GM12878 (cell line): ENCODE measurements around the gene HMCN1. TPM values are rescaled to one million over a fixed set of nuclear protein-coding genes. Genes with fewer than 3 reads are reported as not detected.

Source experiments
- ATAC-seq: fragments of 200-7000 bp; cut with Tn5 transposase; 3 replicates; pipeline ENCODE4 v1.9.1; 2020; ENCODE audit warnings: mild to moderate bottlenecking, moderate library complexity
- BruUV-seq: library from RNA; stranded (reverse); fragments of 400-500 nt; replicated peaks from 2 replicates; lab custom pipeline; 2021; lab: Mats Ljungman, UMichigan
- CTCF ChIA-PET: fragments of 300-600 bp; sonication (Branson Sonifier 250); formaldehyde crosslinking; extraction: SDS; loops from one replicate; lab custom pipeline; 2021; ENCODE audit warnings: inconsistent platforms; lab: Yijun Ruan, JAX
- POLR2A ChIA-PET: fragments of 350-600 bp; formaldehyde crosslinking; extraction: SDS; loops from one replicate; lab custom pipeline; 2021; ENCODE audit warnings: inconsistent platforms; lab: Charles Lee
- RAD21 ChIA-PET: fragments of 300-600 bp; sonication (Branson Sonifier 250); formaldehyde crosslinking; loops from one replicate; lab custom pipeline; 2023; ENCODE audit warnings: antibody characterized with exemption; ENCODE audit not compliant: unreplicated experiment; lab: Charles Lee
- SMC1A ChIA-PET: fragments of 300-600 bp; sonication (Branson Sonifier 250); formaldehyde crosslinking; loops from one replicate; lab custom pipeline; 2023; ENCODE audit not compliant: unreplicated experiment, uncharacterized antibody; lab: Charles Lee
- DNase-seq: peaks from one replicate; pipeline ENCODE4 v3.0.0-alpha.2; 2011; ENCODE audit warnings: low read depth, low spot score
- FAIRE-seq: peaks from 3 replicates; lab custom pipeline; 2011; peaks lifted over from hg19 to GRCh38; lab: Jason Lieb, UNC
- H2AFZ ChIP-seq: 2 replicates; pipeline ENCODE4 v1.6.0; 2011; ENCODE audit warnings: low read depth, low read length, control low read depth; ENCODE audit not compliant: control insufficient read depth
- H3K27ac ChIP-seq: 2 replicates; pipeline ENCODE4 v1.5.1; 2011; ENCODE audit warnings: control low read depth; ENCODE audit not compliant: control insufficient read depth, insufficient read depth
- H3K27me3 ChIP-seq, 2 experiments: replicated peaks in 1 of 2; 2 replicates each; pipeline versions ENCODE4 v1.6.0 to v1.6.1; 2011; ENCODE audit warnings: low read length in 1 of 2; ENCODE audit not compliant: control insufficient read depth in 2 of 2, insufficient read depth in 2 of 2
- H3K36me3 ChIP-seq, 2 experiments: 2 replicates each; pipeline ENCODE4 v1.5.1; 2011; ENCODE audit warnings: low read length in 1 of 2; ENCODE audit not compliant: control insufficient read depth in 2 of 2, insufficient read depth in 2 of 2
- H3K4me1 ChIP-seq: 2 replicates; pipeline ENCODE4 v1.6.1; 2011; ENCODE audit warnings: mild to moderate bottlenecking, low read length, moderate library complexity, mixed read lengths; ENCODE audit not compliant: control insufficient read depth, insufficient read depth
- H3K4me2 ChIP-seq: 2 replicates; pipeline ENCODE4 v1.6.0; 2011; ENCODE audit warnings: control low read depth; ENCODE audit not compliant: control insufficient read depth, insufficient read depth
- H3K4me3 ChIP-seq: fragments of 200-600 bp; sonication (generic); 2 replicates; pipeline ENCODE4 v1.5.1; 2016
- H3K79me2 ChIP-seq: 2 replicates; pipeline ENCODE4 v1.6.0; 2011; ENCODE audit warnings: low read length; ENCODE audit not compliant: control insufficient read depth, insufficient read depth
- H3K9ac ChIP-seq: 2 replicates; pipeline ENCODE4 v1.8.0; 2011; ENCODE audit warnings: low read length, control low read depth, mixed read lengths; ENCODE audit not compliant: control insufficient read depth, insufficient read depth
- H3K9me3 ChIP-seq: replicated peaks from 3 replicates; pipeline ENCODE4 v1.5.1; 2011; ENCODE audit warnings: mild to moderate bottlenecking, low read length; ENCODE audit not compliant: control insufficient read depth, insufficient read depth
- H4K20me1 ChIP-seq: 2 replicates; pipeline ENCODE4 v1.6.0; 2011; ENCODE audit not compliant: control insufficient read depth, insufficient read depth
- BCL11A ChIP-seq: IDR thresholded peaks from 2 replicates; pipeline ENCODE4 v1.6.1; 2011; ENCODE audit warnings: low read depth, low read length
- CREM ChIP-seq: IDR thresholded peaks from 2 replicates; pipeline ENCODE4 v1.6.1; 2014; ENCODE audit warnings: antibody characterized with exemption, low read depth
- ESRRA ChIP-seq: IDR thresholded peaks from 2 replicates; pipeline ENCODE4 v1.6.1; 2012; ENCODE audit warnings: mild to moderate bottlenecking, low read length, improper control_type of control experiment
- HDAC6 ChIP-seq: fragments of 200-600 bp; sonication (generic); IDR thresholded peaks from one replicate; pipeline ENCODE4 v1.8.0; 2017; ENCODE audit warnings: antibody characterized with exemption; ENCODE audit not compliant: unreplicated experiment
- NR2C1 ChIP-seq: fragments of 450-650 bp; IDR thresholded peaks from 2 replicates; pipeline ENCODE4 v1.6.1; 2017; ENCODE audit warnings: antibody characterized with exemption, mild to moderate bottlenecking, moderate library complexity
- POU2F2 ChIP-seq: IDR thresholded peaks from 3 replicates; pipeline ENCODE4 v1.6.1; 2011; ENCODE audit warnings: low read depth, mild to moderate bottlenecking, low read length, borderline replicate concordance
- RELA ChIP-seq: fragments of 450-650 bp; IDR thresholded peaks from 2 replicates; pipeline ENCODE4 v1.8.0; 2014; ENCODE audit warnings: borderline replicate concordance; ENCODE audit not compliant: partially characterized antibody
- RFX5 ChIP-seq: IDR thresholded peaks from 2 replicates; pipeline ENCODE4 v1.6.1; 2011; ENCODE audit warnings: low read depth, low read length, improper control_type of control experiment
- YY1 ChIP-seq: IDR thresholded peaks from 2 replicates; pipeline ENCODE4 v1.6.1; 2011; ENCODE audit warnings: low read depth, mild to moderate bottlenecking, low read length
- WGBS: methylation state at CpG from one replicate; pipeline ENCODE4 v1.1.6; 2016; ENCODE audit warnings: low lambda C conversion rate; ENCODE audit not compliant: insufficient replicate concordance, insufficient coverage; ENCODE audit errors: missing lambda C conversion rate; 5-methylcytosine and 5-hydroxymethylcytosine counted together
- in situ Hi-C: fragments of 300-500 bp; cut with MboI; formaldehyde crosslinking; loops from 9 replicates; pipeline ENCODE4 v1.14.3; 2018; ENCODE audit warnings: mixed read lengths
- intact Hi-C: fragments of 100-400 bp; cut with micrococcal nuclease; formaldehyde crosslinking; loops from one replicate; pipeline ENCODE4 v1.14.2; 2022; ENCODE audit not compliant: unreplicated experiment
- polyA plus RNA-seq, 11 experiments: library from polyadenylated mRNA; depleted of rRNA in 4 of 11; unstranded in 6 of 11; stranded (reverse) in 5 of 11; fragments of >200 nt; fragmentation: Nextera tagmentation in 4 of 11; fragmentation: Illumina TruSeq in 1 of 11; extraction: Ambion mirVana in 4 of 11; extraction: Trizol in 1 of 11; gene quantifications; 1 replicate in 1 of 11; 2 replicates in 10 of 11; pipeline versions ENCODE4 v1.2.1 to v1.2.3, GENCODE V29; 2011 to 2016; ENCODE audit warnings: inconsistent platforms in 2 of 11, missing spikeins in 2 of 11, low read depth in 1 of 11
- total RNA-seq, 4 experiments: library from RNA; depleted of rRNA in 3 of 4; stranded (reverse); fragments of >200 nt in 3 of 4; fragmentation: Illumina TruSeq in 1 of 4; extraction: Trizol in 1 of 4; gene quantifications; 2 replicates each; pipeline versions ENCODE4 v1.2.1 to v1.2.3, GENCODE V29; 2013 to 2021
- TF ChIP-seq, protein P1 (sequence below): IDR thresholded peaks from 2 replicates; pipeline ENCODE4 v1.6.1; 2011; ENCODE audit warnings: mild to moderate bottlenecking, low read depth, low read length, moderate library complexity; ENCODE audit not compliant: insufficient replicate concordance

HMCN1 gene
- total and polyA plus RNA-seq, 10 of the 15 experiments (the other 5 are each of a cell fraction or from before 2014, with no cell fraction given), result under 0.01 to 0.07 TPM; not detected in 8

DNA sequence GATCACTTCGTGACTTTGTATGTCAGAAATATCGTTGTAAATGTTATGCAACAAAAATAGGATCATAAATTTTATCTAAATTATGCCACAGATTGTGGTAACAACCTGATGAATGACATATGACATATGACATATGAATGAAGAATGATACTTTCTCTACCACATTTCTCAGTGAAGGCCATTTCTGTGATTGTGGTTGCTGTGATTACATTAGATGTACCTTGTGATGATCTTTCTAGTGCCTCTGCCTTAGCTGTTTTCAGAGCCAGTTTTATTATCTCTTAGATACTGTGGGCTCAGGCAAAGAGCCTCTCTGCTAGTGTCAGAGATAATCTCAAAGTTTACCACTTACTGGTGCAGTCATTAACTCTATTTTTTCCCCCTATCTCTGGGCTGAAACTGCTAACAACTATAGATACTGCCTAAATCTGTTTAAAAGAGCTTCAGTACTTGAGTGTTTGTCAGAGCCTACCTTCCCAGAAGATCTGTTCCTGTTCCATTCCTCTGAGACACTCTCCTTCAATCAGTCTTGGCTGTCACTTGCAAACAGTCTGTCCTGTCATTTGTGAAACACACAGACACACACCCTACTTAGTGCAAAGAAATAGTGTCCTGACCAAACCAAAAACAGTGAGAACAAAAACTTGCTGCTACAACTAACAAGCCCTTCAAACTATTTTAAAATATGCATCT lies 55.5 kb downstream of the HMCN1 start:
- H3K79me2 ChIP-seq, result no peaks in the 10 kb centered on the region
- WGBS, result 23% methylated on average over 2 of the region's 2 CpGs
- FAIRE-seq (no peak), DNase-seq (no peak), ATAC-seq (no peak)
- no peaks in the 10 kb centered on the region for H4K20me1 ChIP-seq
- ChIA-PET RAD21 (no interaction called here), SMC1A (no interaction called here), CTCF (no interaction called here), POLR2A (no interaction called here)
- no peak overlapping the region for H3K4me3 ChIP-seq
- TF ChIP-seq POU2F2 (no peak), YY1 (no peak), CREM (no peak), RELA (no peak), ESRRA (no peak), NR2C1 (no peak), RFX5 (no peak), HDAC6 (no peak), BCL11A (no peak)
- TF ChIP-seq, protein P1, sequence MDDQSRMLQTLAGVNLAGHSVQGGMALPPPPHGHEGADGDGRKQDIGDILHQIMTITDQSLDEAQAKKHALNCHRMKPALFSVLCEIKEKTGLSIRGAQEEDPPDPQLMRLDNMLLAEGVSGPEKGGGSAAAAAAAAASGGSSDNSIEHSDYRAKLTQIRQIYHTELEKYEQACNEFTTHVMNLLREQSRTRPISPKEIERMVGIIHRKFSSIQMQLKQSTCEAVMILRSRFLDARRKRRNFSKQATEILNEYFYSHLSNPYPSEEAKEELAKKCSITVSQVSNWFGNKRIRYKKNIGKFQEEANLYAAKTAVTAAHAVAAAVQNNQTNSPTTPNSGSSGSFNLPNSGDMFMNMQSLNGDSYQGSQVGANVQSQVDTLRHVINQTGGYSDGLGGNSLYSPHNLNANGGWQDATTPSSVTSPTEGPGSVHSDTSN, result no peak
- no peak overlapping the region for H3K27ac ChIP-seq
- BruUV-seq, result no TSS peak
- in situ Hi-C loops (no loop called here), intact Hi-C loops (no loop called here)
- H3K27me3 ChIP-seq, result no peaks in the 10 kb centered on the region
- no peak overlapping the region for H3K9ac ChIP-seq
- H3K9me3 ChIP-seq, result no peaks in the 10 kb centered on the region
- no peaks in the 10 kb centered on the region for H3K4me1 ChIP-seq
- H3K36me3 ChIP-seq, result no peaks in the 10 kb centered on the region
- H2AFZ ChIP-seq, result no peak overlapping the region
- H3K4me2 ChIP-seq, result no peak overlapping the region
